ENCODE data around the gene C16orf95.

The C16orf95 gene

GRCh38 chr16:87317750-87318644 lies 805 bp upstream of the C16orf95 start:
- peak in 7 of 51 donors; percentile 29 to 55 (median 48) for DNase-seq

DNA sequence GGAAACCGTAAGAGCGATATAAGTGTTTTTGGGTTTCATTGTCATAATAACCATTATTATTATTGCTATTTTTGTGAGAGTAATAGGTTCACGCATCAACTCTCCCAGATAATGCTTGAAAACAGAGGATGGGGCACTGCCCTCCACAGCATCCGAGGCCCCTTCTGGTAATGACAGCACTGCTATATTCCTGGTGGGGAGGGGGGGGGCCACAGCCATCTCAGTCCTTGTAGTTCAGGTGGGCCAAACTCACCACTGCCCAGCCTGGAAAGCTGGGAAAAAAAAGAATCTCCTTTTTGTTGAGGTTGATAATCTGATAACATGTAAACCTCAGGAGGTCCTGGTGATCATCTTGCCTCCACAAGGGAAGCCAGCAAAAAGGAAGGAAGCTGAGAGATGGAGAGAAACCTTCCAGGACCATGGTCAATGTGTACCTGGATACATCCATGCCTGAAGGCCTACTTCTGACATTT lies 706 bp downstream of the C16orf95 start:
- no peak for DNase-seq

DNA sequence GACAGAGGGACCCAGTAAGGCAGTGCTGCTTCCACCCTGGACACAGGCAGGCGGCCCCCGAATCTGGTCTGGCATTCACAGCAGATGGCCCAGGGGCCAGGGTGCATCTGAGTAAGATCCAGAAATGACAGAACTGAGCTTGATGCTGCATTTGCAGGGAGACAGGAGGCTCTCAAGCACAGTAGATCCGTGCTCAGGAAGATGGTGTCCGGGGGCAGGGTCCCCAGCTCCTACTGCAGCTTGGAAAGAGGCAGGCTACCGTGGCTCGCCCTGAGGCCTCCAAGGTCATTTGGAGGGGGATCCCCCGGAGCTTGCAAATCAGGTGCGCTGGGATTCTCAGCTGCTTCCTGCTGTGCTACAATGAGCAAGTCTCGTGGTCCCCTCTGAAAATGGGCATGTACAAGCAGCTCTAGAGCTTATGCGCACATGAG lies 2.2 kb downstream of the C16orf95 start:
- DNase-seq: no peak

- DNase-seq: no peak
These were observed 5.2 kb downstream of the C16orf95 start for GRCh38 chr16:87312008-87312407.

- no peak for DNase-seq
These were observed 5.8 kb downstream of the C16orf95 start for GRCh38 chr16:87311387-87311786.

GRCh38 chr16:87310610-87311009 lies 6.6 kb downstream of the C16orf95 start:
- DNase-seq: no peak

DNA sequence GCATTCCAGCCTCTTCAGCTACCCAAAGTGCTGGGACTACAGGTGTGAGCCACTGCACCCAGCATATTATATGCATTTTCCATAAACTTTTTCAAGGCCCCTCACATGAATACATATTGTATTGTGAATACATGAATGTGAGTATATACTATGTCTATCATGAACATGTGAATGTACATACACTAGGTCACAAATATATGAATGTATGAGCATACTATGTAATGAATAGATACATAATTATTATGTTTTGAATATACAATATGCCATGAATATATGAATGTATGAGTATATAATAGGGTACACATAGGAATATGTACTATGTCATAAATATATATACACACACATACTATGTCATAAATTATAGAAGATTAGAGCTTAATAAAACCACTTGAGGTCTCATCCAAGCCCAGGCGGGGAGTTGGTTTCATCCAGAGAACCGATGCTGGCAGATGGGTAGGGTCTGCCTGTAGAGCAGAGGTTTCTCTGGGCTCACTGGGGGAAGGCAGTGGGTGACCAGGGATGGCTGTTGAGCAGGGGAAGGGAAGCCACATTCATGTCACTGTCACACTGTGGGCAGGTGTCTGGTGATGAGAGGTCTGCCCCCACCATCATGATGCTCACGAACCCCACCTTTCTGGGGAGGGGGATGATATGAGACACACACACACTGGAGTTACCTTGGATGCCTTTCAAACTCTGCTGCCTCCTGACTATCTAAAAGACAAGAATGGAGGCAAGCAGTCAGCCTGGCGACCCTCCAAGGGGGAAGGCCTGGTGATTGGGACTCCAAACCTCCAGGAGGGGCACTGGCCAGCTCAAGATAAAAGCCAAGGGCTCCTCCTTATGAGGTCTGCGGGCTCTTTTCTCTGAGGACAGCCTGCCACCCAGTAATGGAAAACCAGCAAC lies 7.3 kb downstream of the C16orf95 start:
- no peak for DNase-seq

GRCh38 chr16:87308826-87309225 lies 8.4 kb downstream of the C16orf95 start:
- DNase-seq: no peak

DNA sequence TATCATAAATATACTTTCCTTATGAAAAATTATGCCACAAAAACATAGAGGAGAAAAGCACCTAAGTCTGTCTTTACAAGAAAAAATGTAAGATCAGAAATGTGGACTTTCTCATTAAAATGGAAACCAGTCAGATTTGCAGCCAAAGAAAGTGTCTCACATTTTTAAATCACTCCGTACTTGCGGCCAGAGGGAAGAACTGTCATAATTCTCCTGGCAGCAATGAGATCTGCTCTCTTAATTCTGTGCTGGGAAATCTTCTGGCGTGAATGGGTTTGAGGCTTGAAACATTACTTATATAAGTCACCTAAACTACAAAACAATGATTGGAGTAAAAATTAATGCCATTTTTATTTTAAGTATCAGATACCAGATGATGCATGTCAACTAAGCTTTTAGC lies 10.7 kb downstream of the C16orf95 start:
- DNase-seq: no peak

- DNase-seq: no peak
These were observed 11.4 kb downstream of the C16orf95 start for GRCh38 chr16:87305505-87306391.

- no peak for DNase-seq
These were observed 12.2 kb downstream of the C16orf95 start for GRCh38 chr16:87304951-87305350.

DNA sequence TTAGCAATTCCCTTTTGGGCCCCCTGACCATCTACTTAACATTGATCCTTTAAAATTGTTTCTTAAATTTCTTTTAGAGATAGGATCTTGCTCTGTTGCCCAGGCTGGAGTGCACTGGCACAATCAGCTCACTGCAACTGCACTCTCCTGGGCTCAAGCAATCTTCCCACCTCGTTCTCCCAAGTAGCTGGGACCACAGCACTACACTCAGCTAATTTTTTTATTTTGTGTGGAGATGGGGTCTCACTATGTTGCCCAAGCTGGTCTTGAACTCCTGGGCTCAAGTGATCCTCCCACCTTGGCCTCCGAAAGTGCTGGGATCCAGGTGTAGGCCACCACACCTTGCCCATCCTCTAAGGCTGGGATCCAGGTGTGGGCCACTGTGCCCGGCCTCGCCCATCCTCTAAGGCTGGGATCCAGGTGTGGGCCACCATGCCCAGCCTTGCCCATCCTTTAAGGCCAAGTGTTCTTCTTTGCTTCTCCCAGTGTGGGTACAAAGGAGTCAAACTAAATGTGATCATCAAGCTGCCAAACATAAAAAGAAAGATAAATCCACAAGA lies 13.2 kb downstream of the C16orf95 start:
- DNase-seq: no peak

GRCh38 chr16:87303431-87303930 lies 13.7 kb downstream of the C16orf95 start:
- no peak for DNase-seq

DNA sequence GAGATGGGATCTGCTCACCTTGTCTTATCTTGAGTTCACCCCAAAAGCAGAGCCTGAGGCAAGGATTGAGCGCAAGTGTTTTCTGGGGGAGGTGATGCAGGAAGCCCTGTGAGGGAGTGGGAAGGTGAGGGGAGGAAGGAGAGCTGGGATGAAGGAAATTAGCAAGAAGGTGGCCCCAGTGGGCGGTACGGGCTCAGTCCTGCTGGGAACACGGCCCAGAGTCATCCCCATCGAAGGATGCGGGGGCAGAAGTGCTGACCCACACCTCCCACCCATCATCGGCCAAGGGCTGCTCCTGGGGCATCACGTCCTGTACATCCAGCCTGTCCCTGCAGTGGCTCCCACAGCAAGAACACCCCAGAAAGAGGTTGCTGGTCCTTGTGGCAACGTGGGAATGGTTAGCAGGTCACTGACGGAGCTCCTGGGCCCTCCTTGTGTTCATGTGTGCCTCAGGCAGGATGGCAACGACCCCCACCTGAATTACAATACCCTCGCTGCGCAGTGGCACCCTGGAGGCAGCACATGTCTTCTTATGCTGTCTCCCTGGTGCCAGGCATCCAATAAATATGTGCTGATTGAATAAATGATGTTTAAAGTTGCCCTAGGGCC lies 18.2 kb downstream of the C16orf95 start:
- DNase-seq: no peak

- peak in 8 of 51 donors; percentile 4 to 32 (median 9) for DNase-seq
These were observed 19.1 kb downstream of the C16orf95 start for GRCh38 chr16:87297918-87298631.

DNA sequence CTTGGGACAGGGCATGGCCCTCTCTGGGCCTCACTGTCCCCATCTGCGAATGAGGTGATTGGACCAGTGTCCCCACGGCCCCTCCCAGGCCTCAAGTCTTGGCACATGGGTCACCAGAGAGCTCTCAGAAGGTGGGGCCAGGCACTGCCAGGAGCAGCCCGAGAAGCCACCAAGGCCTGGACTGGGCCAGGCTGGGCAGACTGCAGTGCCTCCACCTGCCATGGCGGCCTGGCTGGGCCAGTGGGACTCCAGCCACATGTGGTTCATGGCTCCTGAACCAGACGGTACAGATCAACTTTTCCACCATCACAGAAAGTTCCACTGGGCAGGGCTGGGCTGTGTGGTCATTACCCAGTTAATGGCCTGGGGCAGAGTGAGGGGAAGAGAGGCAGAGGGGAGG lies 19.8 kb downstream of the C16orf95 start:
- no peak for DNase-seq

DNA sequence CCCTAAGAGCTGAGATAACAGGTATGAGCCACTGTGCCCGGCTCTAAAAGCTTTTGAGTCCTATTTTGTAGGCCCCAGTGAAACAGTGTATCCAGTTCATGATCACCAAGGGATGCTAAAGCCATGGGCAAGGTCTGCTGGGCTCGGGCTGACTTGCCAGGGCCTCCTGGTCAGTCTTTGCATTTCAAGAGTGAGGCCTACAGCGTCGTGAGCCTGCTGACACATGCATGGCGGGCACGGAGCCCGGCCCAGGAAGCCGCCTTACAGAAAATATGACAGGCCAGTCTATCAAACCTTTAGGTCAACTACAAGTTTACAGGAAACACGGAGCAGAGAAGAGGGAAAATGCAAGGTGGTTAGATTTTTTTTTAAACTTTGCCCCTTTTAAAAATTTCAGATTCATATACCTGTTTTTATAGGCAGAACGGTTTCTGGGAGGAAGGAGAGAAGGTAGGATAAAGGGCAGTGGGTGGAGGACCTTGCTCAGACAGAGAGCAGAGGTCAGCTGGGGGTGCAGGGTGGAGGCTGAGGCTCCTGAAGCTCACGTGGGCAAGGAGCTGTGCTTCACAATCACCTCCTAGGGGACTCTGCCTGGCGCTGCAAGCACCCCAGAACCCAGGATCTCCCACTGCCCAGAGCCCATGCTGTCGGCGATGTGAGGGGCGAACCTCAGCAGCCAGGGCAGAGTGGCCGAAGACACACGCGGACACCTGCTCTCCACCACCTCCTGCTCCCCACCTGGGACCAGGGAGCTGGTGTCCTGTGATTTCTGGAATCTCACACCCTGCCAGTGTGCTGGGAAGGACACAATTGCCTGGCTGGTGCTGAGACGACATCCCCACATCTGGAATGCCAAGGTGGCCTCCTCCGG lies 21.3 kb downstream of the C16orf95 start:
- DNase-seq: no peak

GRCh38 chr16:87295259-87295658 lies 21.9 kb downstream of the C16orf95 start:
- DNase-seq: no peak

Data from hypothalamus (tissue), 51 donors.